GM12865 (cell line): ENCODE results near the gene MAP4K4.

Source experiments
- DNase-seq: peaks from one replicate; pipeline ENCODE4 v3.0.0; 2010; ENCODE audit warnings: low read depth
- H3K4me3 ChIP-seq: 2 replicates; pipeline ENCODE4 v1.5.1; 2011; ENCODE audit warnings: mild to moderate bottlenecking, low read depth, low read length, control low read depth
- TF ChIP-seq, protein P1 (sequence below): IDR thresholded peaks from 2 replicates; pipeline ENCODE4 v1.5.1; 2011; ENCODE audit warnings: low read length, control low read depth, low read depth, inconsistent platforms; ENCODE audit not compliant: insufficient read depth; ENCODE audit errors: missing control alignments

MAP4K4 gene

DNA sequence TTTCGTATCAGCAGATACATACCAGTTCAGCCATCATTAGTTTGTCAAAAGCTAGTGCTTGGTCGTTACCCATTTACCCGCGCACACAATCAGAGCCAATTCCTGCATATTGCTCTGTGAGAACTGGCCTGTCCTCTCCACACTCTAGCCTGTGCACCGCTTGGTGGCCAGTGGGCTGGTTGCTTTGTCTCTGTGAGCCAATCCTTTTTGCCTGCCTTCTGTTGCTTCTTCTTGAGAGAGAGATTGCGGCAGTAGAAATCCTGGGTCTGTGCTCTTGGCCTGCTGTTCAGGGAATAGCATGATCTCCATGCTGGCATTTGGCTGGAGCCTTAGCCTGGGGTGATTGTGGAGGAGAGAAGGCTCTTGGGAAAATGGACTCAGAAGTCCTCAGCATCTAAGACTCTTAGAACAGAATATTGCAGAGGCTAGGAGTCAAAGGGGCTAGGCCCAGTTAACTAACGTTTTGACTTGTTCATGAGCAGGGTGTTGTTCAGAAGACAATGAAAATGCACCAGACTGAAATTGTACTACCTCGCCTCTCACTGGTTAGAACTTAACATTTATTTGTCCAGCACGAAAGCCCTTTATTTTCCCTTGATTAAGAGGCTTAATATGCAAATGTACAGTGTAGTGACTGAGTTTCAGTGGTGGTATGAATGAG, 37.1 kb downstream of the MAP4K4 start:
- DNase-seq = no peak
- H3K4me3 ChIP-seq = no peak overlapping the region
- TF ChIP-seq, protein P1, sequence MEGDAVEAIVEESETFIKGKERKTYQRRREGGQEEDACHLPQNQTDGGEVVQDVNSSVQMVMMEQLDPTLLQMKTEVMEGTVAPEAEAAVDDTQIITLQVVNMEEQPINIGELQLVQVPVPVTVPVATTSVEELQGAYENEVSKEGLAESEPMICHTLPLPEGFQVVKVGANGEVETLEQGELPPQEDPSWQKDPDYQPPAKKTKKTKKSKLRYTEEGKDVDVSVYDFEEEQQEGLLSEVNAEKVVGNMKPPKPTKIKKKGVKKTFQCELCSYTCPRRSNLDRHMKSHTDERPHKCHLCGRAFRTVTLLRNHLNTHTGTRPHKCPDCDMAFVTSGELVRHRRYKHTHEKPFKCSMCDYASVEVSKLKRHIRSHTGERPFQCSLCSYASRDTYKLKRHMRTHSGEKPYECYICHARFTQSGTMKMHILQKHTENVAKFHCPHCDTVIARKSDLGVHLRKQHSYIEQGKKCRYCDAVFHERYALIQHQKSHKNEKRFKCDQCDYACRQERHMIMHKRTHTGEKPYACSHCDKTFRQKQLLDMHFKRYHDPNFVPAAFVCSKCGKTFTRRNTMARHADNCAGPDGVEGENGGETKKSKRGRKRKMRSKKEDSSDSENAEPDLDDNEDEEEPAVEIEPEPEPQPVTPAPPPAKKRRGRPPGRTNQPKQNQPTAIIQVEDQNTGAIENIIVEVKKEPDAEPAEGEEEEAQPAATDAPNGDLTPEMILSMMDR = no peak

DNA sequence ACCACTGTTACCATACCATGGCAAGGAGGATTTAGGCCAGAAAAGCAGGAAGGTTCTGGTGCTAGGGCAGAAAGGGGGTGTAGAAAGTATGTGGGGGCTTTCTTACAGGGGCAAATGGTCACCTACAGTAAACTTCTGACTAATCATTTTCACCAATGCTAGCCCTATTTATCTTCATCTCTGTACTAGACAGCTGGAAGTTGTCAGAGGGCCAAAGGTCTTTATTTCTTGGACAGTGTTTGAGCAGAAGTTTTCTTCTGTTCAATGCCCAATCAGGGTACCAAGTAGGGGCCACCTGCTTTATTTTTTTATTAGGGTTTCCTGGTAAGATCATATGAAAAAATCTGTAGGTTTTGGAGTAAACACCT, 37.6 kb downstream of the MAP4K4 start:
- TF ChIP-seq, protein P1 = no peak
- no peak for DNase-seq
- no peak overlapping the region for H3K4me3 ChIP-seq

DNA sequence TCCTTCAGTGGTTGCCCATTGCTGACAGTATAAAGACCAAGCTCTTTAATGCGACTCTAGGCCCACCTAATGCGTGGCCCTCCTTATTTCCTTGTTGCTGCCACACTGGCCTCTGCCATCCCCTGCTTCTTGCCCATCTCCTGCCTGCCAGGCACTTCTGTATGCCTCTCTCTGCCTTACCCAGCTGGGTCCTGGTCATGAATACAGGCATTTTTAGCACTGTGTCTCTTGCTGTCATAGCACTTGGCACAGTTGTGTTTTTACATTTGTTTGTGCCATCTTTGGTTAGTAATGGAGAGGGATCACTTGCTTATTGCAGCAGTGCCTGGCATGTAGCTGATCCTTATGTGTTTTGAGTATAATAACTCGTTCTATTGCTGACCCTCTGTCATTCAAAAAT, 38.7 kb downstream of the MAP4K4 start:
- TF ChIP-seq, protein P1 = no peak
- no peak for DNase-seq
- no peak overlapping the region for H3K4me3 ChIP-seq

DNA sequence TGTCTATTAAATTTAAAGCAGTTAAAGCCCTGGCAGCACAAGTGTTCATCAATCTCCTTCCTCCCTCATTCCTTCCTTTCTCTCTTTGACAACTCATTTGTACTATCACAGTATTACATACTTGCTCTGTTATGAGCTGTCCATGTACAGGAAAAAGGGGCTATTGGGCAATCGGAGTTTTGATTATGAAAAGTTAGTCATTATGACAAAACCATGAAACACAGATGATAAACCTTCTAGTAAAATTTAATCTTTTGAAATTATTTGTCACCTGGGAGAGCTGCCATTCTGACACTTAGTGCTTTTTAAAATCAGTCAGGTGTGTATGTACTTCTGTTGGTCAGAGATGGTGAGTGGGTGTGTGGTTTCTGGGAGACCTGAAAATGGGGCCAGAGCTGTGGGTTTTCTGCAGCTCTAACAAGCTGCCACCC, 39.4 kb downstream of the MAP4K4 start:
- TF ChIP-seq, protein P1 = no peak
- H3K4me3 ChIP-seq = no peak overlapping the region
- no peak for DNase-seq

DNA sequence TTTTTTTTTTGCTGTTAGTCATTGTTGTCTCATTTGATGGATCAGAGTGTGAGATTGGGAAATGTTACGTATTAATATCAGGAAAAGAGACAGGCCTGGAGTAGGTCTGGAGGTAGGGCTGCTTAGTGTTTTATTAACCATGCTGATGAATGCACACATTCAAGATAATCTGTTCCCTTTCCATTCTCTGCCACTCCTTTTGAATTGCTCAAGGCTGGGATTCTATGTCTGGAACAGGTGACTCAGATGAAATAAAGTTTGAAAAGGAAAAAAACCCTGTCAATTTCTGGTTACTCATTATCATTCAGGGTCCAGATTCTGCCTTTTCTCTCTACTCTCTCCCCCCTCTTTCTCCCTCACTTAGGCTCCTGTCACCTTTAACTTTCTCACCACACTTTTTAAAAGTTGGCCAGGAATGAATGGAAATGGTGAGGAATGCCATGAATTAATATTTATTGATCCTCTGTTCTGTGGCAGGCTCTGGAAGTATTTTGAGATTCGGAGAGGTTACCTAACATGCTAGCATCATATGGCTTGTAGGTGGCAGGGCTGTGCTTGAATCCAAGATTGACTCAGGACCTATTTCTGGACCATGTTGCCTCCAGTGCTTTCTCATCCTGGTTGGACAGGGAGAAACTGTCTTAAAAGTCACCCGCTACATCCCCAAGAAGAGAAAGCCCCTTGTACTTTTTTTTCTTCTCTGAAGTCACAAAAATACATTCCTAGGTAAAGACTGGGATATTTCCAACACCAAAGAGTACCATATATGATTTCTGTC, 40.2 kb downstream of the MAP4K4 start:
- TF ChIP-seq, protein P1 = no peak
- H3K4me3 ChIP-seq = no peak overlapping the region
- no peak for DNase-seq

DNA sequence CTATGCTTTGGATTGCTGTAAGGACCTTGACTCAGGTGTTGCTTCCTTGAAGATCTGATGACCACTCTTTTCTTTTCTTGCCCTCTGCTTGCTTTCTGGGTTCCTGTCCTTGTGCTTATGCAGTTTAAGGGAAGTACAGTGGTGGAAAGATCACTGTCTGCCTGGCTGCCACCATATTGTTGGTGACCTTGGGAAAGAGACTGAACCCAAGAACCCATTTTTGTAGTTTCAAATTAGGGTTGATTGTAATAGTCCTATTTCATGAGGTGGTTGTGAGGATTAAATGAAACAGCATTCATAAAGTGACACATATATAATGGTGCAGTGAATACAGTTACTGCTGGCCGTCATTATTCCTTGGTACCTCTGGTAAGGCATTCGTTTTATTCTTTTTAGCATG, 41.1 kb downstream of the MAP4K4 start:
- TF ChIP-seq, protein P1 = no peak
- no peak for DNase-seq
- H3K4me3 ChIP-seq = no peak overlapping the region

DNA sequence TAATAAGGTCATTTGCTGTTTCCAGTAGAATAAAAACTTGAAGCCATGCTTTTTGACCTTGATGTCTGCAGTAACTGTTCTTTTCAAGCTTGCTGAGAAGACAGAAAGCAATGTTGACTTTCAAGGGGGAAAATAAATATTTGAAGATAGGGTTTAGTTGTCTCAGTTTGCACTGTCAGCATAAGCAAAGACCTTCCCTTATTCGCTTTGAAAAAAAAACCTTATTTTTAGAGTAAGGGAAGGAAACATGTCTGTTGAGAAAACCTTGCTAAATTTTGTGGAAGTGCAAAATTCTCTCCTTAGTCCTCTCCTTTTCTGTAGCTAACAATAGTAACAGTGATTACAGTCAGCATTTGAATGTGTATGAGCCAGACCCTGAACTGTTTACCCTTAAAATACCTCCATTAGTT, 43.1 kb downstream of the MAP4K4 start:
- no peak for DNase-seq
- H3K4me3 ChIP-seq = no peak overlapping the region
- TF ChIP-seq, protein P1 = no peak
